Caco-2 (cell line): ENCODE results near the gene PRPSAP2. TPM values are rescaled to one million over a fixed set of nuclear protein-coding genes. Genes with fewer than 3 reads are reported as not detected.

ENCODE experiments used
- BruUV-seq: library from RNA; stranded (reverse); fragments of 400-500 nt; replicated peaks from 2 replicates; lab custom pipeline; 2021; lab: Mats Ljungman, UMichigan
- CTCF ChIA-PET: fragments of 300-600 bp; sonication (Branson Sonifier 250); formaldehyde crosslinking; loops from one replicate; lab custom pipeline; 2022; ENCODE audit warnings: antibody characterized with exemption; lab: Charles Lee
- POLR2A ChIA-PET: fragments of 300-600 bp; sonication (Branson Sonifier 250); formaldehyde crosslinking; loops from one replicate; lab custom pipeline; 2022; ENCODE audit warnings: antibody characterized with exemption; lab: Charles Lee
- DNase-seq, 2 experiments: peaks; one replicate each; pipeline versions ENCODE4 v3.0.0 to v3.0.0-alpha.2; 2020 to 2022
- H3K27me3 ChIP-seq: replicated peaks from 2 replicates; pipeline ENCODE4 v1.6.0; 2011; ENCODE audit warnings: low read length; ENCODE audit not compliant: control insufficient read depth, insufficient read depth
- H3K36me3 ChIP-seq: 2 replicates; pipeline ENCODE4 v1.5.1; 2011; ENCODE audit warnings: low read length; ENCODE audit not compliant: control insufficient read depth, insufficient read depth
- H3K4me1 ChIP-seq: fragments of 250-450 bp; sonication (Bioruptor Pico); 2 replicates; pipeline ENCODE4 v1.5.1; 2020; ENCODE audit warnings: mild to moderate bottlenecking
- H3K4me3 ChIP-seq: 2 replicates; pipeline ENCODE4 v1.5.1; 2011; ENCODE audit warnings: low read depth, mild to moderate bottlenecking, control low read depth, low read length
- H3K9me3 ChIP-seq: fragments of 250-450 bp; sonication (Bioruptor Pico); 2 replicates; pipeline ENCODE4 v1.5.1; 2020; ENCODE audit warnings: mild to moderate bottlenecking, moderate library complexity
- H3K27ac Mint-ChIP-seq: one replicate; pipeline ENCODE4 v1.8.0; 2022; ENCODE audit warnings: mixed read lengths; ENCODE audit not compliant: unreplicated experiment
- H3K27me3 Mint-ChIP-seq: one replicate; pipeline ENCODE4 v1.8.0; 2022; ENCODE audit warnings: mixed read lengths; ENCODE audit not compliant: insufficient read depth, unreplicated experiment
- H3K36me3 Mint-ChIP-seq: one replicate; pipeline ENCODE4 v1.8.0; 2022; ENCODE audit warnings: mild to moderate bottlenecking, mixed read lengths; ENCODE audit not compliant: insufficient read depth, unreplicated experiment
- H3K4me1 Mint-ChIP-seq: one replicate; pipeline ENCODE4 v1.8.0; 2022; ENCODE audit warnings: low read depth, mixed read lengths; ENCODE audit not compliant: unreplicated experiment
- H3K4me3 Mint-ChIP-seq: one replicate; pipeline ENCODE4 v1.8.0; 2022; ENCODE audit warnings: mild to moderate bottlenecking, moderate library complexity, mixed read lengths; ENCODE audit not compliant: unreplicated experiment
- H3K9me3 Mint-ChIP-seq: one replicate; pipeline ENCODE4 v1.8.0; 2022; ENCODE audit warnings: mixed read lengths; ENCODE audit not compliant: unreplicated experiment
- CTCF ChIP-seq, 2 experiments: fragments of 200-600 bp in 1 of 2; IDR thresholded peaks; 1 replicate in 1 of 2; 2 replicates in 1 of 2; pipeline versions ENCODE4 v1.5.1 to v1.8.0; 2011 to 2022; ENCODE audit warnings: antibody characterized with exemption in 1 of 2, control low read depth in 1 of 2, inconsistent platforms in 1 of 2, low read depth in 1 of 2, low read length in 1 of 2, mild to moderate bottlenecking in 1 of 2, moderate library complexity in 1 of 2; ENCODE audit not compliant: insufficient read depth in 1 of 2, severe bottlenecking in 1 of 2, unreplicated experiment in 1 of 2
- intact Hi-C: fragments of 100-400 bp; cut with micrococcal nuclease; formaldehyde crosslinking; loops from one replicate; pipeline ENCODE4 v1.10.0; 2022; ENCODE audit not compliant: unreplicated experiment
- total RNA-seq: library from RNA; stranded (reverse); gene quantifications from 2 replicates; pipeline ENCODE4 v1.2.3, GENCODE V29; 2022

The PRPSAP2 gene
- total RNA-seq, 1 experiment from 2014 or later, result 49.0 TPM

GRCh38 chr17:18933102-18934058, 75.4 kb downstream of the PRPSAP2 start:
- peaks cover 4% of the 10 kb centered on the region; the same call in 1 of the 2 replicates for H3K4me1 ChIP-seq
- Mint-ChIP-seq H3K36me3 (peaks cover 35% of the 10 kb centered on the region), H3K4me3 (no peak overlapping the region), H3K4me1 (peaks cover 3% of the 10 kb centered on the region), H3K27me3 (no peaks in the 10 kb centered on the region), H3K27ac (no peak overlapping the region), H3K9me3 (no peaks in the 10 kb centered on the region)
- no peaks in the 10 kb centered on the region for H3K9me3 ChIP-seq
- no TSS peak for BruUV-seq
- TF ChIP-seq CTCF (IDR thresholded peaks at IDR 0.05; ENCODE audit: insufficient read depth in 1 of 2, low read depth in 1 of 2, low read length in 1 of 2, severe bottlenecking in 1 of 2, unreplicated experiment in 1 of 2), result no peak
- H3K4me3 ChIP-seq, result no peak overlapping the region
- peaks cover 1% of the 10 kb centered on the region; the same call in 1 of the 2 replicates for H3K36me3 ChIP-seq
- intact Hi-C loops, result no loop called here
- DNase-seq, result peak in 1 of 2 experiments; percentile 30
- POLR2A ChIA-PET, result no interaction called here
- no peaks in the 10 kb centered on the region for H3K27me3 ChIP-seq
- CTCF ChIA-PET, result no interaction called here

GRCh38 chr17:18937981-18938691, 80.2 kb downstream of the PRPSAP2 start:
- Mint-ChIP-seq H3K27ac (peak overlapping the region; percentile 34), H3K4me3 (no peak overlapping the region), H3K36me3 (peaks cover 3% of the 10 kb centered on the region), H3K27me3 (no peaks in the 10 kb centered on the region), H3K9me3 (no peaks in the 10 kb centered on the region), H3K4me1 (peaks cover 11% of the 10 kb centered on the region)
- H3K9me3 ChIP-seq, result no peaks in the 10 kb centered on the region
- no peak overlapping the region for H3K4me3 ChIP-seq
- BruUV-seq, result no TSS peak
- ChIA-PET CTCF (interaction anchor here (0.6 to 1.0 kb wide), 3 partner anchors 14 to 1020 kb away, joined by 3 to 4 read pairs (median 3); partner anchors contain the start of gene SLC5A10), POLR2A (no interaction called here)
- intact Hi-C loops, result loop anchor here (5.0 kb wide), 1 partner anchor 81 kb away; the partner anchor contains the start of gene PRPSAP2
- no peak for TF ChIP-seq CTCF (IDR thresholded peaks at IDR 0.05; ENCODE audit: insufficient read depth in 1 of 2, low read depth in 1 of 2, low read length in 1 of 2, severe bottlenecking in 1 of 2, unreplicated experiment in 1 of 2)
- DNase-seq, result no peak
- no peaks in the 10 kb centered on the region for H3K27me3 ChIP-seq
- peaks cover 9% of the 10 kb centered on the region; the same call in 1 of the 2 replicates for H3K4me1 ChIP-seq
- H3K36me3 ChIP-seq, result no peaks in the 10 kb centered on the region

GRCh38 chr17:18938692-18939023, 80.7 kb downstream of the PRPSAP2 start:
- H3K4me3 Mint-ChIP-seq, result no peak overlapping the region
- H3K36me3 Mint-ChIP-seq, result no peaks in the 10 kb centered on the region
- no peaks in the 10 kb centered on the region for H3K9me3 Mint-ChIP-seq
- POLR2A ChIA-PET, result no interaction called here
- H3K4me1 Mint-ChIP-seq, result peaks cover 11% of the 10 kb centered on the region
- CTCF ChIA-PET, result interaction anchor here (0.7 kb wide), 1 partner anchor 13 kb away, joined by 3 read pairs; the partner anchor contains the start of gene SLC5A10
- H3K9me3 ChIP-seq, result no peaks in the 10 kb centered on the region
- H3K4me1 ChIP-seq, result peaks cover 9% of the 10 kb centered on the region; the same call in 1 of the 2 replicates
- intact Hi-C loops, result loop anchor here (5.0 kb wide), 1 partner anchor 81 kb away; the partner anchor contains the start of gene PRPSAP2
- peak overlapping the region; percentile 34 for H3K27ac Mint-ChIP-seq
- H3K27me3 Mint-ChIP-seq, result no peaks in the 10 kb centered on the region
- H3K36me3 ChIP-seq, result no peaks in the 10 kb centered on the region
- DNase-seq, result no peak
- no peak for TF ChIP-seq CTCF (IDR thresholded peaks at IDR 0.05; ENCODE audit: insufficient read depth in 1 of 2, low read depth in 1 of 2, low read length in 1 of 2, severe bottlenecking in 1 of 2, unreplicated experiment in 1 of 2)
- BruUV-seq, result no TSS peak
- no peak overlapping the region for H3K4me3 ChIP-seq
- no peaks in the 10 kb centered on the region for H3K27me3 ChIP-seq
